Panc1 (cell line): ENCODE results near the gene FAM174C. TPM values are rescaled to one million over a fixed set of nuclear protein-coding genes. Genes with fewer than 3 reads are reported as not detected.
A peak's percentile ranks its signal among the peaks of the same experiment; 100 is the strongest.

Source experiments
- ATAC-seq: fragments of 200-7000 bp; cut with Tn5 transposase; 2 replicates; pipeline ENCODE4 v1.9.1; 2020; ENCODE audit warnings: mild to moderate bottlenecking, moderate library complexity
- BruUV-seq: library from RNA; stranded (reverse); fragments of 400-500 nt; replicated peaks from 2 replicates; lab custom pipeline; 2021; lab: Mats Ljungman, UMichigan
- CTCF ChIA-PET: fragments of 300-600 bp; sonication (Branson Sonifier 250); formaldehyde crosslinking; loops from one replicate; lab custom pipeline; 2022; ENCODE audit warnings: antibody characterized with exemption; lab: Charles Lee
- POLR2A ChIA-PET: fragments of 300-600 bp; sonication (Branson Sonifier 250); formaldehyde crosslinking; loops from one replicate; lab custom pipeline; 2022; ENCODE audit warnings: antibody characterized with exemption; lab: Charles Lee
- DNase-seq: peaks from one replicate; pipeline ENCODE4 v3.0.0-alpha.2; 2010; ENCODE audit warnings: low read depth, low spot score
- H3K27ac ChIP-seq: 2 replicates; pipeline ENCODE4 v1.5.1; 2011; ENCODE audit warnings: mild to moderate bottlenecking, low read length, inconsistent platforms
- H3K27me3 ChIP-seq: fragments of 200-500 bp; sonication (Bioruptor generic); 2 replicates; pipeline ENCODE4 v1.6.0; 2014; ENCODE audit warnings: low read length, inconsistent platforms; ENCODE audit not compliant: control insufficient read depth, insufficient read depth
- H3K36me3 ChIP-seq: fragments of 200-500 bp; sonication (Bioruptor generic); 2 replicates; pipeline ENCODE4 v1.5.1; 2014; ENCODE audit warnings: inconsistent platforms, mild to moderate bottlenecking, low read length, moderate library complexity; ENCODE audit not compliant: control insufficient read depth, insufficient read depth
- H3K4me1 ChIP-seq: 2 replicates; pipeline ENCODE4 v1.5.1; 2011; ENCODE audit warnings: inconsistent platforms, mild to moderate bottlenecking, low read length, moderate library complexity; ENCODE audit not compliant: control insufficient read depth, insufficient read depth
- H3K4me3 ChIP-seq, 2 experiments: 2 replicates each; pipeline ENCODE4 v1.5.1; 2011 to 2012; ENCODE audit warnings: low read depth in 2 of 2, low read length in 2 of 2, mild to moderate bottlenecking in 2 of 2, inconsistent platforms in 1 of 2, moderate library complexity in 1 of 2
- H3K9me3 ChIP-seq: fragments of 200-500 bp; sonication (Bioruptor generic); 2 replicates; pipeline ENCODE4 v1.5.1; 2014; ENCODE audit warnings: low read depth, mild to moderate bottlenecking, inconsistent platforms, low read length, moderate library complexity; ENCODE audit not compliant: control insufficient read depth, insufficient read depth
- CTCF ChIP-seq: fragments of 450-650 bp; IDR thresholded peaks from 2 replicates; pipeline ENCODE4 v1.5.1; 2017; ENCODE audit warnings: mild to moderate bottlenecking
- POLR2AphosphoS5 ChIP-seq: IDR thresholded peaks from 2 replicates; pipeline ENCODE4 v1.6.1; 2012; ENCODE audit warnings: mild to moderate bottlenecking, low read depth, low read length, moderate library complexity
- REST ChIP-seq, 2 experiments: IDR thresholded peaks; 2 replicates each; pipeline ENCODE4 v1.6.1; 2011 to 2012; ENCODE audit warnings: low read depth in 2 of 2, control low read depth in 1 of 2, low read length in 1 of 2, mild to moderate bottlenecking in 1 of 2, moderate library complexity in 1 of 2; ENCODE audit not compliant: insufficient read depth in 1 of 2
- SIN3A ChIP-seq: IDR thresholded peaks from 2 replicates; pipeline ENCODE4 v1.6.1; 2012; ENCODE audit warnings: low read depth, mild to moderate bottlenecking, low read length, moderate library complexity, borderline replicate concordance; ENCODE audit not compliant: insufficient read depth
- TCF7L2 ChIP-seq: IDR thresholded peaks from 2 replicates; pipeline ENCODE4 v1.6.1; 2011; ENCODE audit warnings: mild to moderate bottlenecking, low read depth, low read length, inconsistent platforms
- in situ Hi-C: cut with HindIII; loops from 2 replicates; pipeline ENCODE4 v1.10.0; 2016; ENCODE audit warnings: low sequenced_read_pairs, low pct_unique_long_range_greater_than_20kb
- intact Hi-C: fragments of 100-400 bp; cut with micrococcal nuclease; formaldehyde crosslinking; loops from one replicate; pipeline ENCODE4 v1.10.0; 2022; ENCODE audit not compliant: unreplicated experiment
- total RNA-seq: library from RNA; stranded (reverse); gene quantifications from one replicate; pipeline ENCODE4 v1.2.1, GENCODE V29; 2021; ENCODE audit not compliant: unreplicated experiment

Gene FAM174C
- total RNA-seq, 1 experiment from 2014 or later: 133 TPM

DNA sequence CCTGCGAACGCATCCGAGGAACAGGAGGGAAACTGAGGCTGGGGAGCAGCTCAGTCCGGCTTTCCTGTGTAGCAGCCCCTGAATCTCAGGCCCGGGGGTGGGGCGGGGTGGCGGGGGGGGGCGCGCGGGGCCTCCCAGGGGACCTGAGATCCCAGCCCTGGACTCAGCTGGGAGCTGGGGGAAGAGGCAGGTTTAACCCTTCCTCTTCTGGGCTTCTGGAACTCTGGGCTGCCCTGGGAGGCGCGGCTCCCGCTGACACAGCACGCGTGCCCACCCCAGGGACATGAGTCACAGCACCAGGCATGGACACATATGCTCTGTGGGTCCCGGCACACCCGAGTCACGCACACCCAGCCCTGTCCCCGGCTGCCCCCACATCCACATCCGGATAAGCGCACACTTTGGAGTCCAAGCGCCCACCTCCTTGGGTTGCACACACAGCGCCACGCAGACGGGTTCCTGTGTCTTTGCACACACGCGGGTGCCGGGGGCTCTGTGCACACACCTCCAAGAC lies 9.7 kb upstream of the FAM174C start:
- no peaks in the 10 kb centered on the region; the same call in 1 of the 2 replicates for H3K36me3 ChIP-seq
- ChIA-PET CTCF (interaction anchor here (2.0 kb wide), 1 partner anchor 21 kb away, joined by 46 read pairs; no protein-coding TSS in a partner anchor), POLR2A (no interaction called here)
- H3K4me1 ChIP-seq: peaks cover 40% of the 10 kb centered on the region
- TF ChIP-seq TCF7L2: no peak
- TF ChIP-seq POLR2AphosphoS5: no peak
- no peak for TF ChIP-seq REST (IDR thresholded peaks at IDR 0.05; ENCODE audit: insufficient read depth in 1 of 2, low read depth in 2 of 2, low read length in 1 of 2)
- no peak for TF ChIP-seq CTCF
- TF ChIP-seq SIN3A: no peak
- intact Hi-C loops (no loop called here), in situ Hi-C loops (no loop called here)
- H3K9me3 ChIP-seq: no peaks in the 10 kb centered on the region
- ATAC-seq: peak; percentile 5
- H3K4me3 ChIP-seq: peak overlapping the region; percentile 45 to 57
- H3K27ac ChIP-seq: peak overlapping the region; percentile 71
- no peak for DNase-seq
- no peaks in the 10 kb centered on the region for H3K27me3 ChIP-seq
- no TSS peak for BruUV-seq

DNA sequence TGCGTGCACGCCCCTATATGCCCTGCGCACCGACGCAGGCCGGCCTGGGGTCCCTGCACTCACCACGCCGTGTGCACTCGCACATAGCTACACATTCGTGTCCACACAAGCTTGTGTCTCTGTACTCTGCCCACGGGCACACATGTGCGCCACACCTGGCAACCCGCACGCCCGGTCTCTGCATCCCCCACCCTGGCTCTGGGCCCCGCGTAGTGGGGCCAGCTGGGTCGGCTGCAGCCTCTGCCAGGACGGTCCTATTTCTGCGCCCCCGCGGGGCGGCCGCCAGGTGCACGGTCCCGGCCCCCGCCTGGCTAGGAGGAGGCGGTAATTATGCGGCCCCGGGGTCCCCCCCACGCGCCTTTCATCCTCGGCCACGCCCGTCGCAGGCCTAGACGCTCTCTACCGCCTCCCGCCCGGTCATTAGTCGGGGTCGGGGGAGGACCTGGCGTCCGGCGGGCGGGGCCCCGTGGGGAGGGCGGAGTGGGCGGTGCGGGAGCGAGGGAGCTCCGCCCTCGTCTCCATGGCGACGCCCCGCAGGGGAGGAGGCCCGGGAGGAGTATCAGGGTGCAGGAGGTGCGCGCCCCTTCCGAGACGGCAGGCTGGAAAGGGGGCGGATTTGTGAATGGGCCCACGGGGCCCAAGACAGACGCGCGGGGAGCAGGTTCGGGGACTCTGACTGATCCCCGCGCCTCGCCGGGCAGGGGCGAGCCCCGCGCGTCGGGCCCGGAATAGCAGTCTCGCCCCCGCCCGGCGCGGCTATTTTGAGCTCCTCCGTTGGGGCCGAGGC lies 9.0 kb upstream of the FAM174C start:
- Histone ChIP-seq H3K9me3 (no peaks in the 10 kb centered on the region), H3K4me3 (peak overlapping the region; percentile 45 to 57), H3K36me3 (no peaks in the 10 kb centered on the region; the same call in 1 of the 2 replicates), H3K27ac (peak overlapping the region; percentile 71), H3K4me1 (peaks cover 43% of the 10 kb centered on the region), H3K27me3 (no peaks in the 10 kb centered on the region)
- DNase-seq (no peak), ATAC-seq (peak; percentile 58)
- intact Hi-C loops: no loop called here
- in situ Hi-C loops: no loop called here
- no peak for TF ChIP-seq SIN3A
- TF ChIP-seq TCF7L2: peak; percentile 88
- ChIA-PET CTCF (interaction anchor here (0.6 to 2.0 kb wide), 8 partner anchors 9 to 348 kb away, joined by 3 to 46 read pairs (median 6); no protein-coding TSS in a partner anchor), POLR2A (interaction anchor here (0.5 to 0.6 kb wide), 3 partner anchors 14 to 116 kb away, joined by 9 to 11 read pairs (median 10); no protein-coding TSS in a partner anchor)
- no TSS peak for BruUV-seq
